ENCODE results near the gene RAB14.

The RAB14 gene

DNA sequence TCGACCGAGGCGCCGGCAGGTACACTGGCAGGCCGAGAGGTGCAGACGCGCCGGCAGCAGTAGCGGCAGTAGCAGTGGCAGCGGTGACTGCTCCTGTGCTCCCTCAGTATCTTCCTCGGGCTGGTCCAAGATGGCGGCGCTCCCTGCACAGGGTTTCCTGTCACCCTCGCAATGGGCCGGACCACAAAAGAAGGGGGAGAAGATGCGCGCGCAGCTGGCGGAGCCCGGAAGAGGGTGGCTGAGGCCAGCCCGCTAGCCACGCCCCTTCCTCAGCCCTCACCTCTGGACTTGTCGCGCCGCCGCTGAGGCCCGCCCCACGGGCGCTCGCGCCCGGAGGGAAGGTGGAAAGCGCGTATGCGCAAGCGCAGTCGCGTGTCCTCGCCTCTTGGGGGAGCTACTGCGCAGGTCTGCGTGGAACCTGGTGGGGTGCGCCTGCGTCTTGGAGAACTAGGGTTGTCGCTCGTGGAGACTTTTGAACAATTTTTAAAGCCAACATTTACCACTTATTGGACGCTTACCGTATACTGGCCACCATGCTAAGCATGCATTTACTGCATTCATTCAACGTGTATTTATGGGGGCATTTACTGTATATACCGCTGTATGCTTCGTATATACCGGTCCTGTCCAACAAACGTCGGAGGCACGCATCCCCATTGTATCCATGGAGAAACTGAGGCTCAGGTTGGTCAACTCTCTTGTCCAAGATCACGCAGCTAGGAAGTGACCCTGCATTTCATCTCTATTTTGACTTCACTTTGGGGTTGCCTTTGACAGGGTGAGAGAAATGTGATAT is at the start of gene RAB14:
Gene RAB14, minus strand, starts transcription at position 132 of the 796 bp plus-strand sequence. CDS start 8,457 bp downstream, outside the sequence.
- DNase-seq = peak; percentile 100

DNA sequence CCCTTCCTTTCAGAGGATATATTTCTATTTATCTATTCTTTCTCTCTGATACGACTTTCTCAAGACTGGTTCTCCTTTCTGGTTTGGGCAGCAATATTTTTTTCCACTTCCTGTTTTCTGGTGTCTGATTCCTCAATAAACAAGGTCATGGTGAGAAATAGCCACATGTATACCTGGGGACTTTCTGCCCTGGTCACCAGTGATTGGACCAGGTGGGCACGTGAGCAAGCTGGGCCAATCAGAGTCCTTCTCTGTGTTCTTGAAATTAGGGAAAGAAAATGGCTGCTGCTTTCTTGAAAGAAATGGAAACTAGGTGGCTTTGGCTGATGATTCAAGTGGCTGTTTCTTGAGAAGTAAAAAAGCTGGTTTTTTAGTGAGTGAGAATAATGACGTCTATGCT is 47.9 kb upstream of the RAB14 start:
- no peak for DNase-seq

DNA sequence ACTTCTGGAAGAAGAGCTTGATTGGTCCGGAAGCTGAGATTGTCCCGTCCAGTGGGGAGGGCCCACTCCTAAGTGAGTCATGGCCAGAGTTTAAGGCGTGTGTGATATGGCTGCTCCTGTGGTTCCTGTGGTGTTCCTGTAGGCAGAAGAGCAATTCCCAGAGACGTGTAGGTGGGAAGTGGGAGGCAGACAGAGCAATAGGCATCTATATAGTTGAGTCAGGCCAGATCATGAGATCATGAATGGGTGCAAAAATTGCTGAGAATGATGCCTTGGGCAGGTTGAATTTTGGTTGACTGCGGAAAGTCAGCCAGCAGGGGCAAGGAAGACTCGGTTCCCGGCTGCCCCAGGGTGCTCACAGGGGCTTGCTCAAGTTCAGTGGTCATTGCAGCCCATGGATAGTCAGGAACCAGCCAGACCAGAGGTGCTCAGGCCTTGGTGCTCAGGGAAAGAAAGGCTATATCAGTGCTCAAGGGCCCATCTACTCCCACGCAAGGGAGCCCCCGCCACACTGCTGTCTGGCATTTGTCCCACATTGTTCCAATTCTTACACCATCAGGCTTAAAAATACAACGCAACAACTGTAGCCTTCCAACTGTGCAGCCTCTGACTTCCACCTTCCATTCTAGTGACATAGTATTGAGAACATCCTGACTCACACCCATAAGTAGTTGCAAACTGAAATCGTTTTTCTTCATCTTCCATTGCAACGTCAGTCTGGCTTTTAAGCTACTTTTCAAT is 45.3 kb upstream of the RAB14 start:
- DNase-seq = no peak

DNA sequence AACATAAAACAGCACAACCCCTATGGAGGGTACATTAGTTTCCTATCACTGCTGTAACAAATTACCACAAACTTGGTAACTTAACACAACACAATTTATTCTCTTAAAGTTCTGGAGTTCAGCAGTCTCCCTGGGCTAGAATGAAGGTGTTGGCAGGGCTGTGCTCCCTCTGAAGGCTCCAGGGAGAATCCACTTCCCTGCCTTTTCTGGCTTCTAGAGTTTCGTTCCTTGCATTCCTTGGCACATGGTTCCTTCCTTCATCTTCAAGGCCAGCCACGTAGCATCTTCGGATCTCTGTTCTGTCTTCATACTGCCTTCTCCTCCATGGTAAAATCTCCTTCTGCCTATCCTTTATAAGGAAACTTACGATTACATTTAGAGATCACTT is 41.3 kb upstream of the RAB14 start:
- DNase-seq = no peak

DNA sequence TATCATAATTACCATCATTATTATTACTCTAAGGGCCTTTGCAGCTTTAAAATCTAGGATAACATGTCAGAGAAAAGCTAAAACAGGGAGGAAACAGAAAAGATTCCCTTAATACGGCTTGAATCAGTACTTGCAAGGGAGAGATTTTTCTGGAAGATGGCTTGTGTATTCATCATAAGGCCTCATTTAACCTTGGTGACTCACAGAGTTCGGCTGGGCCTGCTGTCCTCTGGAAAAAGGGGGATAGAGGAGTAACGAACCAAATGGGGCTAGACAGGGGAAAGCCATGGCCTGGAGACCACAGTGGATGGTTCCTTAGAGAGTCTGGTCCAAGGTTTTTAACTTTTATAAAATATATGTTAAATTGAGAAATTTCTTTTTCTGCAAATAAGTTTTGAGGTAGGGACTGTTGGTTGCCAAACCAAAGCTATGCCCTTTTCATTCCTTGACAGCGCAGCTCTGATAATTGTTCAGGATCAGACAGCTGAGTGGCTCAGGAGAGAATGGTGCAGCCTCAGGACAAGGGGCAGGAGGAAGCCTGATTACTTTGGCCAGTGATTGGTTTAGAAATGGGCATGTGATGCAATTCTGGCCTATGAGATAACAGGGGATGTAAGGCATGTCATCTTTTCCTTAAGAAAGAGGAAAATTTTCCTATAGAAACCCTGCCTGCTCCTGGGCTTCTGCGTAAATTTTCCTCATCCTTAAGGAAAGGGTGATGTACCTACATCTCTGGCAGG is 40.7 kb upstream of the RAB14 start:
- no peak for DNase-seq

DNA sequence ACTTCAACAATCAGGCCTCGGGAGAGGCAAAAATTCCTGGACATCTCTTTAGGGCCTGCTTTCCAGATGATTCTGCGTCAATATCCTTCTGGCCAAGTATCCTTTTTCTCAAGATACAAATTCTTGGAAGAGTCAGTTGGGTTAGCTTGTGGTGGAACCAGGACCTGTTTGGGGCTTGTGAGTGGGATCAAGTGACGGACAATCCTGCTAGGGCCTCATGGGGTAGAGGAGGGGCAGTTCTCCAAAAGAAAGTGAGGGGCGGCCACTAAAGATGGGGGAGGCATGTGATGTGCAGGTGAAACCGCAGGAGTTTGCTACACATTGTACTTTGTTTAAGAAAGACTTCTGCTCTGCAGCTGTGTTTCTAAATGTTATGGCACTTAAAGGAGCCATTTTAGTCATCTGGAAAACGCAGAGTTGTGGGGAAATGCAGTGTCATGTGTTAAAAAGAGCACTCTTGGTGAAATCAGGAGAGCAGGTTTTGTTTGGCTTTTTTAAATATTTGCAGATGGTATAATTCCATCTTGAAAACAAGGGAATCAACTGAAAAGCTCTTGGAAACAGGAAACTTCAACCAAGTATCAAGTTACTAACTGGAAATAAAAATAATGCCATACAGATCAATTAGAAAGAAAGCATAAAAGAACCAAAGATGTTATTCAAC is 38.9 kb upstream of the RAB14 start:
- no peak for DNase-seq

DNA sequence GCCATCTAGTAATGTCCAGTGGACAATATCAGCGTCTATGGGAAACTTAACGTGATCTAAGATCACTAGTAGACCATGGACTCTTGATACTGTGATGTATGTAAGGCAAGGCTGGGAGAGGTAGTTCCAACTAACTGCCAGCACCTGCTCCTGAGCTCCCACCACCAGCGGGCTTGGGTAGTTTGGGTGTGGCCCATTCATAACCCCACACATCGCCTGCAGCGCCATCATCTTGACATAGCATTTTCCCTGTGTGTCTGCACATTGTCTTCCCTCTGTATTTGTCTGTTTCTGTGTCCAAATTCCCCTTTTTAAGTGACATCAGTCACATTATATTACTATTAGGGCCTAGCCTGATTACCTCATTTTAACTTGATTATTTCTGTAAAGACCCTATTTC is 38.2 kb upstream of the RAB14 start:
- DNase-seq = no peak

DNA sequence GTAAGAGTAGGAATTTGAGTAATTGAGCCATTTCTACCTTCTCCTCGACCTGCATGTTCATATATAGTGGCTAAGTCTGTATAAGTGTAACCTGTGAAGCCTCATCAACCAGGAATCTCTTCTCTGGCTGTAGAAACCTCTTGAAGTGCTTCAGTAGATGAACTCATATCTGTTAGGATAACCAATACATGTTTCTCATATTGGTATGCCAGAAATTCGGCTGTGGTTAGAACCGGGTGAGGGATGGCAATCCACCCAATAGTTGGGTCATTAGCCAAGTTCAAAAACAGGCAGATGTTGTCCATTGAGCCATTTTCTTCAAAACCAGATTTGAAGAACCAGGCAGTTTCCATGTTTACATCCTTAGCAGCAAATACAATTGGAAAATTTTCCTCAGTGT is 37.4 kb upstream of the RAB14 start:
- DNase-seq = no peak

DNA sequence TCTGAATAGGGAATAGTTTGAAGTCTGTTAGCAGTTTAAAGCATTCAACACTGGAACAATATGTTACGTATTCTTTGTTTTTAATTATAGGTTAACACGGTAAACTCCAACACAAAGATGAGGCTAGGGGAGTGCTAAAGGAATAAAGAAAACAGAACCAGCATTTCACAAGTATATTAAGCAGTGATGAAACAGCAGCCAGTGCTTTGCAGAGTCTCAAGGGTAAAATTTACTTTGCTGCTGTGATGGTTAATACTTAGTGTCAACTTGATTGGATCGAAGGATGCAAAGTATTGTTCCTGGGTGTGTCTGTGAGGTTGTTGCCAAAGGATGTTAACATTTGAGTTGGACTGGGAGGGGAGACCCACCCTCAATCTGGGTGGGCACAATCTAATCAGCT is 36.2 kb upstream of the RAB14 start:
- DNase-seq = no peak

DNA sequence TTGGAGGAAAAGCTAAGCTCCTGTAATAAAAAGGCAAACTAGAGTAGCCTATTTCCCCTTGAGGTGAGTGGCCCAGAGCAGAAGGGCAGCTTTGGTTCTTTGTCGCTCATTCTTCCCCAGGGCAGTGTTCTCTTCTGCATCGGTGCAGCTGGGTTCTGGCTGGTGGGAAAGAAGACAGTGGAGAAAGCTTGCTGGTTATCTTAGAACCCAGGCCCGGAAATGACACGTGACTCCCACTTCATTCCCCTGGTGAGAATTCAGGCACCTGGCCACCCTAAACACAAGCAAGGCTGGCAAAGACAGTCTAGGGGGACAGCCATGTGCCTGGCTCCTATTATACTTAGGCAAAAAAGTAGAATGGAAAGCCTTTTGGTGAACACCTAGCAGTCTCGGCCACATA is 33.8 kb upstream of the RAB14 start:
- no peak for DNase-seq

DNA sequence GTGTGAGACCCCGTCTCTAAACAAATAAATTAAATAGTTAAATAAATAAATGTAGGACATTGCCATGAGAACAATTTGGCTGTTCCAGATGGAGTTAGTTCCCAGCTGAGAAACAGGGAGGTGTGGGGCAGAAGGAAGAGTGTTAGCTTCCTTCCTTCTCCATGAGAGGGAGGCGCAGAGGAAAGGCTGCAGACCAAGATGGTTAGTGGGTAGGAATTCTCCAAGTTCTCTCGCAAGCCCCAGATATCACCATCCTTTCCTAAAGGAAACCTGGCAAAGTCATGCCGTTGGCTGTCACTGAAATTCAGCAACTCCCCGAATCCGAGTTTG is 33.1 kb upstream of the RAB14 start:
- no peak for DNase-seq

DNA sequence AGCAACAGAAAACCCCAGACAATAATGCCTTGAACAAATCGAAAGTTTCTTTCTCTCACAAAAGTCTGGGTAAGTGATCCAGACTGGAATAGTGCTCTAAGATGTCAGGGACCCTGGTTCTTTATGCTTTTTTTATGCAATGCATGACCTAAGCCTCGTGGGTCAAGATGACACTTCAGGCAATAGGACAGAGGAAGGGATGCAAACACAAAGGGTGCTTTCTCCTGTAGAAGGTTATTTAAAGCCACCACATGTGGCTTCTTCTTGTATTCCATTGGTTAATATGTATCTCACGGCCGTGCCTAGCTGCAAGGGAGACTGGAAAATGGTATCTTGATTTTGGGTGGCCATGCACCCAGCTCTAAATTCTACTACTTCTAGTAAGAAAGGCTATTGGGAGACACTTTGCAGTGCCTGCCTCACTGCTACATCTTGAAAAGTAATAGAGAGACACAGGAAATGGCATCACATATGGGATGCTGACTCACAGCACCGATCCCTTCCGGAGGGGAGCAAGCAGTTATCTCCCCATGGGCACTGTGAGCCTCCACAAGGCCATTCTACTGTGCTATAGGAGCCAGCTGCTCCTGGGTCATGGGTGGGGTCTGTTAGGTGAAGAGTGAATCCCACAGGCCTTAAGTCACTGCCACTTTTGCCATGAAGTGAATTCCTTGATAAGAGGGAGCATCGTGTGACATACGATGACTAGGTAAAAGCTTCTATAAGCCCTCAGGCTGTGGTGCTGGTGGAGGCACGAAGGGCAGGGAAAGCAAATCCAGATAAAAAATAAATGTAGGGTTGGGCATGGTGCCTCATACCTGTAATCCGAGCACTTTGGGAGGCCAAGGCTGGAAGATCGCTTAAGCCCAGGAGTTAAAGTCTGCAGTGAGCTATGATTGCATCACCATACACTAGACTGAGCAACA is 32.5 kb upstream of the RAB14 start:
- DNase-seq = no peak

DNA sequence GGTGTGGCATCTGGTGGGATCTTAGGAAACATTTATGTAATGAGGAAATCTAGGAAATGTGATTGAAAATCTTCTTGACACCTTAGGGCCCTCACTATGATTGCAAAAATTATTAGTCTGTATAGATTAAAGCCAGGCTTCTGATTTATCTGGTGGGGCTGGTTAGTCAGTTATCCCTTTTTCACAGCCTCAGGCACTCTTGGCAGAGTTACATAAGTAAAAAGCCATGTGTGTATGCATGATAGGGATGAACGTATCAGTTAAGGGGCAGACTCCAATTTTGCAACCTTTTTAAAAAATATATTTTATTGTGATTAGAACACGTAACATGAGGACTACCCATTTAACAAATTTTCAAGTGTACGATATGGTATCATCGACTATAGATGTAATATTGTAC is 30.6 kb upstream of the RAB14 start:
- no peak for DNase-seq

DNA sequence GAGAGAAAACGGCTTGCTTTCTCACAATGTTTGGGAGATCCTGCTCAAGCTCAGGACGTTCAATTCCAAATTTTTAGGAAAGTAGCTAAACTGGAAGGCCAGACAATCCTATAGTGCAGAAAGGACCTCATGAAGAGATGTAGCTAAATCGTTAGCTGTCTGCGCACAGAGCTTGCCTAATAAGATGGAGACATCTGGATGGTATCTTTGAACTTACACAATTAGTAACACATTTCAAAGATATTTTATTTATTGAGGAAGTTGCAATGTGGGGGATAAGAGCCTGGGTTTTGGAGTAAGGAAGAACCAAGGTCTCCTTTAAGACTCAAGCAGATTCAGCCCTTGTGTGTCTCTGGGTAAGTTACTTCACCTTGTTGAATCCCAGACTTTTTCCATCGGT is 28.6 kb upstream of the RAB14 start:
- DNase-seq = no peak

DNA sequence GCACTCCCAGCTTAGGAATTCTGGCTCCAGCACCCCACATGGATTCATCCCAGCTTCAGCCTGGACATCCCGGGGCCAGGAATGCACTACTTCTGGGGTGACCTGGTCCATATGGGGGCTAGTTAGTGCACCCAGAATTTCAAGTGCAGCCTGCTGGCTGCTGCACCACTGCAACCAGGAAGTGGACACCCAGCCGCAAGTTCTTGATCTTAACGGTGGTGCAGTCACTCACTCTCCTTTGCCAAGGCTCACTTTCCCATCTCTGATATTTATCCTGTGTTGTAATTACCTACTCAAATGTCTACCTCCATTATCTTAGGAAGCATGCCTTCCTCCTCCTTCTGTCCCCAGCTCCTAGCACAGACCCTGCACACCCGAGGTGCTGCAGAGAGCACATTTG is 26.2 kb upstream of the RAB14 start:
- DNase-seq = no peak

DNA sequence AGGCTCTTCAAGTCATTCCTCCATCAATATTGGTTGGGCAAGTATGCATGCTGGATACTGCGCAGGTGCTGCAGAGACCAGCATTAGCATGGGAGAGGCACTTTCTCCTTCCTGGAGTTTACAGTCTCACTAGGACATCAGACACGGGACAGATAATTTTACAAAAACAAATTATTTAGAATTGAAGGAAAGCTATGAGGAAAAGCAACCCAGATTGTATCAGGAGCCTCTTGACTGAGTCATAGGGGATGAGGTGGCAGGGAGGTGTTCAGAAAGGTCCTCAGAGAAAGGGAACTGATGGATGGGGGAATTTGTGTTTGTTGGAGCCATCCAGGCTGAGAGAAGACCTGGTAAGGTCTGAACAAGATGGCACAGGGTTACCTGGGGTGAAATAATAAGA is 24.5 kb upstream of the RAB14 start:
- DNase-seq = no peak

DNA sequence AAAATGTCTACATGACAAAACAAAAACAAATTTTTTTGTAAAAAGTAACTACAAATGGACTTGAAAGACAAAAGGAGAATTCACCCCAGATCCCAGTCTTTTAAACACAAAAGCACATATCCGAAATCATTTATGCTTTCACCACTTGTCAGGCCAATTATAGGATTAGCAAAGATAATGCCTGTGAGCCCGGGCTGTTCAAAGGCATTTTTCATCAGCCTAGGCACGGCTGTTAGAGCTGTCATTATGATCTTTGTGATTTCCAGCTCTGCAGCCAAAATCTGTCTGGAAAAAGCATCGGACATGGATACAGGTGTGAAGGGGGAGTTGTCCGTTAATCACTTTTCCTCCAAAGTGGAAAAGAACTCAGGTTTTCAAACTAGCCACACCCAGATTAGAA is 23.6 kb upstream of the RAB14 start:
- DNase-seq = no peak

DNA sequence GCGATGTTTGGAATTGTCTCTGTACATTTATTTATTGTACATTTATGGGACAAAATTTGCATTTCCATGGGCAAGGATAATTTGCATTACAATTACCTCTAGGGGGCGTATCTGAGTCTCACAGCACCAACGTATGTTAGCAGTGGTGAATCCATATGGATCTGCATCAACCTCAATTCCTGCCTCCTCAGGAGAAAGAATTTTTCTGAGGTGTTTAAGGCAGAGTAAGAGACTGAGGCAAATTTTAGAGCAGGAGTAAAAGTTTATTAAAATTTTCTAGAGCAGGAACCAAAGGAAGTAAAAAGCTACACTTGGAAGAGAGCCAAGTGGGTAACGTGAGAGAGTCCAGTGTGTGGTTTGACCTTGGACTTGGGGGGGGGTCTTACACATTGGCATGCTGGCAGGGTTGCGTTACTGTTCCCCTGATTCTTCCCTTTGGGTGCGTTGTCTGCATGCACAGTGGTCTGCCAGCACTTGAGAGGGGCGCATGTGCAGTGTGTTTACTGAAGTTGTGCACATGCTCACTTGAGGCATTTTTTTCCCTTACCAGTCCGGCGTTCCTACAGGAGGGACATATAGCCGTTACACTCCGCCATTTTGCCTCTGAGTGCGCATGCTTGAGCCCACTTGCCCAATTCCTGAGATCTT is 21.0 kb upstream of the RAB14 start:
- no peak for DNase-seq

DNA sequence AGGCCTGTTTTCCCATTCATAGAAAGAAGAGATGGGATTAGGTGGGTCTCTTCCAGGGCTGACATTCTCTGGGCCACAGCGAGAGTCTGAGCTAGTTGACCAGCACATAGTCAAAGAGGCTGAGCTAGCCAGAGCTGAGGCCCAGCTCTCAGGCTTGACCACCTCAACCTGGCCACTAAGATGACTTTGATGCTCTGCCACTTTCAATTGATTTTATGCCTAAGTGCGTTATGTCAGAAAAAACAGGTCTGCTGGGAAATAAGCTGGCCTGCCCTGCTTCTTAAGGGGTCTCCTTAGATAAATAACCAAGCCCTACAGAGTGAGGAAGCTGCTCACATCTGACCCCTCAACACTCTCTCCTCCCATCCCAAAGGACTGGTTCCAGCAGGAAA is 20.0 kb upstream of the RAB14 start:
- no peak for DNase-seq

DNA sequence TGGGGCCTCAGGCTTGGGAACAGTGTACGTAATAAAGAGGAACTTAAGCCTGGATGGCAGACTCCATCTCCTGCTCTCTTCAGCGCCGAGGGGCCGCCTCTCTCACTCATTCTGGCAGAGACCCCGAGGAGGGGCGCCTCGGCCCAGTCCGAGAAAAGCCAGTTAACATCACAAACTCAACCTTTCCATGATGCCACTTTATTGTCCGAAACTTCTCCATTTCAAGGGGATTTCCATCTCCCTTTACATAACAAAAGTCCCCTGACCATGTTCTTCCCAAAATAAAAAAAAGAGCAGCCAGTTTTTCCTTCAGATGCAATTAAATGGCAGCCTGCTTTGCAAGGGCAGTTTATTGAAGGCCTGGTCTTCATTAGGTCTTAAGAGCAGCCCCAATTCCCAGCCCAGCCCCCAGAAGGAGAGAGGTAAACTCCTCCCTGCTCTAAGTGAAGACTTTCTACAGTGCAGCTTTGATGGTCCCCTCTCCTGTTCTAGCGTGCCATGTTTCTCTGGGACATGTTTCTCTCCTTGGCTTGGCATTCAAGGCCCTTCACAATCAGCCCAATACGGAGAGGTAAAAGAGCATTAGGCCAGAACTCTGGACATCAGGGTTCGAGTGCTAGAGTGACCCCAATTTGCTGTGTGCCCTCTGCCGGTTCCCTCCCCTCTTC is 19.5 kb upstream of the RAB14 start:
- DNase-seq = no peak

DNA sequence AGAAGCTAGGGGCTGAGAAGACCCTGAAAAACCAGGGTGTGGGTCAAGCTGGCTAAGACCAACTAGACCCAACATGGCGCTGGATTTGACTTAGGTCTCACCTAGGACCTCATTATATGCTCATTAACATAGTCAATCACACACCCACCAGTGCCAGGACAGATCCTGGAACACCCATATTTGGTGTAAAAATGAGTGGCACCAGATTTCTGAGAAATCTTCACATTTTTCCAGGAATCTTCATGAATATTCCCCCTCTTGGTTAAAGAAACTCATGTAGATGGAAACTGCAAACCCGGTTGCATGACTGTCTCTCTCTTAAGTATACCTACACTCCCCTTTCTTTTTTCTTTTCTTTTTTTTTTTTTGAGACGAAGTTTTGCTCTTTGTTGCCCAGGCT is 17.9 kb upstream of the RAB14 start:
- no peak for DNase-seq
